Nephron progenitor cell (in vitro differentiated cells): ENCODE measurements around the gene MLC1.

Experiments used
- DNase-seq: peaks from one replicate; pipeline ENCODE4 v3.0.0; 2021
- H3K27ac Mint-ChIP-seq: 2 replicates; pipeline ENCODE4 v1.8.0; 2021; ENCODE audit warnings: mild to moderate bottlenecking, moderate library complexity, mixed read lengths
- H3K27me3 Mint-ChIP-seq: 2 replicates; pipeline ENCODE4 v1.8.0; 2021; ENCODE audit warnings: mild to moderate bottlenecking, low read depth, mixed read lengths; ENCODE audit not compliant: poor library complexity
- H3K36me3 Mint-ChIP-seq: 2 replicates; pipeline ENCODE4 v1.8.0; 2021; ENCODE audit warnings: low read depth, mixed read lengths
- H3K4me1 Mint-ChIP-seq: 2 replicates; pipeline ENCODE4 v1.8.0; 2021; ENCODE audit warnings: mixed read lengths
- H3K4me3 Mint-ChIP-seq: 2 replicates; pipeline ENCODE4 v1.8.0; 2021; ENCODE audit warnings: mild to moderate bottlenecking, moderate library complexity, mixed read lengths
- H3K9me3 Mint-ChIP-seq: 2 replicates; pipeline ENCODE4 v1.8.0; 2021; ENCODE audit warnings: mild to moderate bottlenecking, moderate library complexity, mixed read lengths
- TF ChIP-seq, protein P1 (sequence below): fragments of 200-600 bp; sonication (generic); IDR thresholded peaks from 2 replicates; pipeline ENCODE4 v1.5.0; 2021; ENCODE audit warnings: antibody characterized with exemption

MLC1 gene

DNA sequence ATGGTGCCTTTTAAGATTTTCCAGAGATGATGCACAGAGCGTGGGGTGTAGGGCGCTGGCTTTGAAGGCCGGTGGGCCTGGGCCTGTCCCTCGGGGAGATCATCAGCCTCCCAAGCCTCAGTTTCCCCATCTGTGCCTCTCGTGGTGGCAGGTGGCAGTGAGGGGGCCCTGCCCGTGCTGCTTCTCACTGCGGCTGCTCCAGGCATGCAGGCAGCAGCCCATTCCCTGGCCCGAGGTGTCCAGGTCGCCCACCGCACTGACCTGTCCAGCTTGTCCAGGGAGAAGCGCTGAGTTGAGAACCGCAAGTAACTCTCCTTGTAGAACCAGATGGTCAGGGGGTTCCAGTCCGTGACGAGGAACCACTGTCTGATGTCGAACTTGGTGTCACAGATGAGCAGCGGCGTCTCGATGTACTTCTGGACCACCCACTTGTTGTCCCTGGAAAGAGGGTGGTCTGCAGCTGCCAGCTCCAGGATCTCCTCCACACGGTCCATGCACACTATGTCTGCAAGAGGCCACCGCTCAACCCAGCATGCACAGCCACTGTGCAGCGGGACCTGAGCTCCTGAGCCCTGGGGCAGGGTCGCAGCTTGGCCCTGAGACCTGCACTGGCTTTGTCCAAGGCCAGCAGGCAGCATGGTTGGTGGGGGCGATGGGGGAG, 52.2 kb downstream of the MLC1 start:
- DNase-seq: no peak
- H3K4me3 Mint-ChIP-seq: no peak overlapping the region
- TF ChIP-seq, protein P1, sequence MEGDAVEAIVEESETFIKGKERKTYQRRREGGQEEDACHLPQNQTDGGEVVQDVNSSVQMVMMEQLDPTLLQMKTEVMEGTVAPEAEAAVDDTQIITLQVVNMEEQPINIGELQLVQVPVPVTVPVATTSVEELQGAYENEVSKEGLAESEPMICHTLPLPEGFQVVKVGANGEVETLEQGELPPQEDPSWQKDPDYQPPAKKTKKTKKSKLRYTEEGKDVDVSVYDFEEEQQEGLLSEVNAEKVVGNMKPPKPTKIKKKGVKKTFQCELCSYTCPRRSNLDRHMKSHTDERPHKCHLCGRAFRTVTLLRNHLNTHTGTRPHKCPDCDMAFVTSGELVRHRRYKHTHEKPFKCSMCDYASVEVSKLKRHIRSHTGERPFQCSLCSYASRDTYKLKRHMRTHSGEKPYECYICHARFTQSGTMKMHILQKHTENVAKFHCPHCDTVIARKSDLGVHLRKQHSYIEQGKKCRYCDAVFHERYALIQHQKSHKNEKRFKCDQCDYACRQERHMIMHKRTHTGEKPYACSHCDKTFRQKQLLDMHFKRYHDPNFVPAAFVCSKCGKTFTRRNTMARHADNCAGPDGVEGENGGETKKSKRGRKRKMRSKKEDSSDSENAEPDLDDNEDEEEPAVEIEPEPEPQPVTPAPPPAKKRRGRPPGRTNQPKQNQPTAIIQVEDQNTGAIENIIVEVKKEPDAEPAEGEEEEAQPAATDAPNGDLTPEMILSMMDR: no peak
- no peaks in the 10 kb centered on the region for H3K36me3 Mint-ChIP-seq
- H3K4me1 Mint-ChIP-seq: peaks cover 15% of the 10 kb centered on the region
- peaks cover 47% of the 10 kb centered on the region for H3K27me3 Mint-ChIP-seq
- peaks cover 8% of the 10 kb centered on the region for H3K9me3 Mint-ChIP-seq
- no peak overlapping the region for H3K27ac Mint-ChIP-seq

DNA sequence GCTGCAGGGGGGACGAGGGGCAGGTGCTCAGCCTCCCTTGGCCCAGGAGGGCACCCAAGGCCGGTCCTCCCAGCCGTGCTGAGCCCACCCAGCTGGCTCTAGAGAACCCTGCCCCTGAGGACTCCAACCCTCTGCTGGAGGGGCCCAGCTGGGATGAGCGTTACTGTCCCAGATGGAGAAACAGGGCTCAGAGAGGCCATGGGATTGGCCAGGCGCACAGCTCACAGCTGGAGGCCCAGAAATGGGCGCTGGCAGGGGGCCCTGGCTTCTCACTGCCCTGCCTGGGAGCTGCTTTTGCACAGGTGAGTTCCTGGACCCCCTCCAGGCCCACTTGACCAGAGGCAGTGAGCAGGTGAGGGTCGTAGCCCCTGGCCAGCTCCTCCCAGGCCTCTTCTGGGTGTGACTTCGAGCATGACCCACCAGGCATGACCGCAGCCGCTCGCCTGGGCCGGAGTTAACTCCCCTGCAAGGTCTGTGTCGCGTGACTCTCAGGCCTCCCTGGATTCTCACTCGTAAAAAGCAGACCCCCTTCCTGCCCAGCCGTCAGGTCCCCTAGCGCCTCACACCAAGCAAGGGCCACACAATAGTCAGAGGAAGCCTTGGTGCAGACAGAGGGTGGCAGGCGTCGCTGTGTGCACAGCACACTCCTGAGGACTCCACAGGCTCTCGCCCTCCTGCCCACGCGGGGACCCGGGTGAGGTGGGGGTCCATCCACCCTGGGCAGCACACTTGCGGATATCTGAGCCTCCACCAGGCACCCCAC, 52.9 kb downstream of the MLC1 start:
- Mint-ChIP-seq H3K4me3 (no peak overlapping the region), H3K4me1 (peaks cover 15% of the 10 kb centered on the region), H3K9me3 (no peaks in the 10 kb centered on the region), H3K27ac (no peak overlapping the region), H3K36me3 (no peaks in the 10 kb centered on the region), H3K27me3 (peaks cover 53% of the 10 kb centered on the region)
- TF ChIP-seq, protein P1: no peak
- peak; percentile 51 for DNase-seq

DNA sequence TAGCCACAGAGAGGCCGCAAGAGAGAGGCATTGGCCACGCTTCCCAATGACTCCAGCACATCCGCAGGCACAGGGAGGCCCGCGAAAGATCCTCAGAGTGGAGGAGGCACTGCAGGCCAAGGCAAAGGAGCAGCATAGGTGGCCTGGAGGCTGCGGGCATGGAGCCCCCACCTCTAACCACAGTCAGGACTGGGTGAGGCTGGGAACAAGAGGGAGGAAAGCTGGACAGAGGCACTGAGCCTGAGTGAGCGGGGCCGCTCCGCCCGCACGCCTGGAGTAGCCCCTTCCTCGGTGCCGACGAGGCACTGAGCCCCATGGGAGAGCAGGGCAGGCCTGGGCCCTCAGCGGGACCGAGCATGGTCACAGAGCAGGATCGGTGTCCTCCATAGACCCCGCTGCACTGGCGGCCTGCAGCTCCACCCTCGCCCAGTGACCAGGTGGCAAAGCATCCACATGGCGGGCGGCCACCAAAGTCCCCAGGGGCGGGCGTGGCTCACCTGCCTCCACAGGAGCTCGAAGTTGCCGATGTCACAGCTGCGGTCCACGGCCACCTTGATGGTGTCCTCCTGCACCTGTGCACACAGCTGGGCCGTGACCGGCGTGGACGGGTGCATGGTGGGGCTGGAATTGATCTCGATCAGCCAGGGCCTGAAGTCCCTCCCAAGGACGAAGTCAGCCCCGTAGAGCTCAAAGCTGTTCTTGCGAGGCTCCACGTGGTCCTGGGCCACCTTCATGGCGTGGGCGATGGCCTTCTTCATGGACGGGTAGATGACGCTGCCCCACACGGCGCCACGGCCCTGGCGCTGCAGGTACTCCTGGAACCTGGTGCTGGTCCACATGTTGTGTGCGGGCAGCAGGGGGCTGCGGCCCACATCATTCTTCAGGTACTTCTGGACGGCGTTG, 53.8 kb downstream of the MLC1 start:
- Mint-ChIP-seq H3K36me3 (no peaks in the 10 kb centered on the region), H3K4me1 (peaks cover 15% of the 10 kb centered on the region), H3K4me3 (no peak overlapping the region), H3K9me3 (no peaks in the 10 kb centered on the region), H3K27me3 (peaks cover 60% of the 10 kb centered on the region), H3K27ac (no peak overlapping the region)
- DNase-seq: no peak
- TF ChIP-seq, protein P1: no peak

DNA sequence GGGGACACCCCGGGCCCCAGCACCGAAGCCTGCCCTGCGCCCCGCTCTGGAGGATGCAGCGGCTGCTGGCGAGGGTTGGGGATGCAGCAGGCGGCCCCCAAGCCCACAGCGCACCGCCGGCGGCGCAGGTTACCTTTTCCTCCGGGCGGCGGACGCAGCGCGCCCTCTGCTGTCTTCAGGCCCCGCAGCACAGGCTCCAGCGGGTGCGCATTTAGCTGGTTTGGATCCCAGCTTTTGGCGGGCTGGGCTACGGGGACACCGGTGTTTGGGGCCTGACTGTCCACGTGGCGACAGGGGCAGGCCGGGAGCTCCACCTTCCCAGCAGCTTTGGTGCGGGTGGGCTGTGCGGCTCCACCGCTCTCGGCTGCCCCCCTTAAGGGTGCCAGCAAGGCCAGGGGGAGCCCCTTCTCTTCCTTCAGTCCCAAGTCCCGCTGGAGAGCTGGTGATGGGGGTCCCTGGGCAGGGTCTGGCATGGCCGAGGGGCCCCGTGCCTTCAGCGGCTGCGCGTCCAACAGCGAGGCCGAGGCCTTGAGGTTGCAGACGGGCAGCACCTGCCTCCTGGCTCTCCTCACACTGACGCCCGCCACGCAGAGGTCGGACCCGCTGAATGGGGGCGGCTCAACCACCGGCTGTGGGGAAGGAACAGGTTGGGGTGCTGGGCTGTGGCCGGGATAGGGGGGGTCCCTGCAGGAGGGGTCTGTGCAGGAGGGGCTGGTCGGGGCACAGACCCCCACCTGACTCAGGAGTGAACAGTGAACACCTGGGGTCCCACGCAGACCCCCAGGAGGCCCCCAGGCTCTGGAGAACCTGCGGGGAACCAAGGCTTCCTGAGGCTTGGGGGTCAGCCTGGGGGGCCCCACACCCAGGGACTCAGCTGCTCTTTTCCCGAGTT, 54.7 kb downstream of the MLC1 start:
- H3K27ac Mint-ChIP-seq: no peak overlapping the region
- peaks cover 66% of the 10 kb centered on the region for H3K27me3 Mint-ChIP-seq
- DNase-seq: peak; percentile 82
- H3K4me3 Mint-ChIP-seq: no peak overlapping the region
- TF ChIP-seq, protein P1: peak; percentile 72
- H3K36me3 Mint-ChIP-seq: no peaks in the 10 kb centered on the region
- H3K4me1 Mint-ChIP-seq: peaks cover 15% of the 10 kb centered on the region
- no peaks in the 10 kb centered on the region for H3K9me3 Mint-ChIP-seq
